ENCODE results near the gene TAX1BP3. TPM values are rescaled to one million over a fixed set of nuclear protein-coding genes. Genes with fewer than 3 reads are reported as not detected.
A peak's percentile ranks its signal among the peaks of the same experiment; 100 is the strongest.

TAX1BP3 gene
- total RNA-seq, 4 donors from 2014 or later = 69.8 to 141 (median 100) TPM

GRCh38 chr17:3666516-3666915 lies 1.9 kb downstream of the TAX1BP3 start:
- ATAC-seq (ENCODE audit: low FRiP score) = no peak
- no peak for DNase-seq (ENCODE audit: low spot score)
- TF ChIP-seq, protein P1, sequence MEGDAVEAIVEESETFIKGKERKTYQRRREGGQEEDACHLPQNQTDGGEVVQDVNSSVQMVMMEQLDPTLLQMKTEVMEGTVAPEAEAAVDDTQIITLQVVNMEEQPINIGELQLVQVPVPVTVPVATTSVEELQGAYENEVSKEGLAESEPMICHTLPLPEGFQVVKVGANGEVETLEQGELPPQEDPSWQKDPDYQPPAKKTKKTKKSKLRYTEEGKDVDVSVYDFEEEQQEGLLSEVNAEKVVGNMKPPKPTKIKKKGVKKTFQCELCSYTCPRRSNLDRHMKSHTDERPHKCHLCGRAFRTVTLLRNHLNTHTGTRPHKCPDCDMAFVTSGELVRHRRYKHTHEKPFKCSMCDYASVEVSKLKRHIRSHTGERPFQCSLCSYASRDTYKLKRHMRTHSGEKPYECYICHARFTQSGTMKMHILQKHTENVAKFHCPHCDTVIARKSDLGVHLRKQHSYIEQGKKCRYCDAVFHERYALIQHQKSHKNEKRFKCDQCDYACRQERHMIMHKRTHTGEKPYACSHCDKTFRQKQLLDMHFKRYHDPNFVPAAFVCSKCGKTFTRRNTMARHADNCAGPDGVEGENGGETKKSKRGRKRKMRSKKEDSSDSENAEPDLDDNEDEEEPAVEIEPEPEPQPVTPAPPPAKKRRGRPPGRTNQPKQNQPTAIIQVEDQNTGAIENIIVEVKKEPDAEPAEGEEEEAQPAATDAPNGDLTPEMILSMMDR (IDR thresholded peaks at IDR 0.05) = no peak

GRCh38 chr17:3665834-3666233 lies 2.5 kb downstream of the TAX1BP3 start:
- DNase-seq (ENCODE audit: low spot score) = no peak
- TF ChIP-seq, protein P1 (IDR thresholded peaks at IDR 0.05) = no peak
- ATAC-seq (ENCODE audit: low FRiP score) = no peak

DNA sequence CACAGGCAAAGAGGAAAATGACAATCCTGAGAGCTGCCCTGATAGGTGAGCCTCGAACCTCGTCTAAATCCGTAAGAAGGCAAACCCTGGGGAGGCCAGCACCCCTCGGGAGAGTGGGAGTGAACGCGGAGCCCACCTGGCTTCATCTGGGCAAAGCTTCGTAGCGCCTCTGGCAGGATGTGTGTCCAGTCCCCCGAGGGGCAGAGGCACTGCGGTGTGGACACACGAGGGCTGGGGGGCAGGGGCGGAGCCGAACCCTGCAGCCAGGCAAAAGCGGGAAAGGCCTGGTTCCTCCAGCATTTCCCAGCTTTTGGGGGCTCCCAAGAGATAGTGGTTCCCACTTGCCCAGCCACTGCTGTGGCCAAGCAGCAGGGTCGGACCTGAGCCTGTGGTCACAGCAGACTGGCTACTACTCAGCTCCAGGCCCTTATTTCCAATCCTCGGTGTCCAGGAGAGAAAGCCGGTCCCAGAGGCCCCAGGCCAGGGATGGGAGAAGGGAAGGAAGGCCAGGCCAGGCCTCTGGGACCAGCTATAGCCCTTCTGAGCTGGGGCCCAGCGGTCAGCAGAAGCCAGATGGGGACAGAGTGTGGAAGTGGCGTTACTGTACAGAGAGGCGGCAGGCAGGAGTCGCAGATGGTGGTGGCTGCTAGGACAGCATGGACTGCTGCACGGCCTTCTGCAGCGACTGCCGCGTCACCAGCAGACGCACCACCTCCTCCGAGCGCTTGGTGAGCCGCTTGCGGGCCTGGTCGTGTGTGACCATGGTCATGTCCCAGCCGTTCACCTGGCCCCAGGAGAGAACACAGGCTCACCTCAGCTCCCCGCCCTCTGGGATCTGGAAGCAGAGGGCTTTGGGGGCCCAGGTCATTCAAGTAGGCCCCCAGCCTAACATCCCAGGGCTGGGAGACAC lies 5.0 kb downstream of the TAX1BP3 start:
- DNase-seq (ENCODE audit: low spot score) (no peak), ATAC-seq (ENCODE audit: low FRiP score) (no peak)
- TF ChIP-seq, protein P1 (IDR thresholded peaks at IDR 0.05) = no peak

- no peak for ATAC-seq (ENCODE audit: low FRiP score)
- no peak for DNase-seq (ENCODE audit: low spot score)
These were observed 8.0 kb downstream of the TAX1BP3 start for GRCh38 chr17:3660311-3660891.

GRCh38 chr17:3659541-3660111 lies 8.8 kb downstream of the TAX1BP3 start:
- DNase-seq (ENCODE audit: low spot score) = peak; percentile 58
- ATAC-seq (ENCODE audit: low FRiP score) = peak; percentile 87
- TF ChIP-seq, protein P1 (IDR thresholded peaks at IDR 0.05) = no peak

More at GRCh38 chr17:3660311-3660891, 8.0 kb downstream of the TAX1BP3 start:
- TF ChIP-seq, protein P1 (IDR thresholded peaks at IDR 0.05) = no peak

GRCh38 chr17:3658784-3659449 lies 9.5 kb downstream of the TAX1BP3 start:
- ATAC-seq (ENCODE audit: low FRiP score) (no peak), DNase-seq (ENCODE audit: low spot score) (no peak)
- TF ChIP-seq, protein P1 (IDR thresholded peaks at IDR 0.05) = no peak
